ENCODE measurements around the gene CDK8. TPM values are rescaled to one million over a fixed set of nuclear protein-coding genes. Genes with fewer than 3 reads are reported as not detected.

Gene CDK8
- total and polyA plus RNA-seq, 10 of the 15 experiments (the other 5 are each of a cell fraction or from before 2014, with no cell fraction given), result 8.6 to 23.5 (median 12.5) TPM

GRCh38 chr13:26257049-26257448 is 3.1 kb downstream of the CDK8 start (continued):
- TF ChIP-seq MYB (IDR thresholded peaks at IDR 0.05; ENCODE audit: borderline replicate concordance, low read depth, low read length) (no peak), NFIC (IDR thresholded peaks at IDR 0.05; ENCODE audit: low read depth, low read length) (peak; percentile 54), STAT1 (conservative IDR thresholded peaks at IDR 0.05) (no peak), PKNOX1 (IDR thresholded peaks at IDR 0.05) (no peak), ZNF592 (IDR thresholded peaks at IDR 0.05) (no peak), ZSCAN29 (IDR thresholded peaks at IDR 0.05) (no peak), BHLHE40 (IDR thresholded peaks at IDR 0.05; ENCODE audit: borderline replicate concordance in 1 of 2, low read depth in 2 of 2, low read length in 1 of 2) (no peak), SREBF1 (IDR thresholded peaks at IDR 0.05; ENCODE audit: low read length) (no peak), PML (IDR thresholded peaks at IDR 0.05; ENCODE audit: low read length) (no peak), ATF3 (IDR thresholded peaks at IDR 0.05; ENCODE audit: borderline replicate concordance, extremely low read depth, low read depth, low read length) (no peak), SUPT20H (IDR thresholded peaks at IDR 0.05; ENCODE audit: borderline replicate concordance, control insufficient read depth, low read depth, low read length) (no peak), SPI1 (IDR thresholded peaks at IDR 0.05; ENCODE audit: borderline replicate concordance, insufficient read depth, low read depth, low read length) (no peak)

Data from GM12878 (cell line).